ENCODE data around the gene PLB1. TPM values are rescaled to one million over a fixed set of nuclear protein-coding genes. Genes with fewer than 3 reads are reported as not detected.

Gene PLB1
- total RNA-seq, 1 donor from 2014 or later = not detected

- no peaks in the 10 kb centered on the region for H3K36me3 Mint-ChIP-seq (ENCODE audit: unreplicated experiment)
- no peak overlapping the region for H3K27ac Mint-ChIP-seq (ENCODE audit: unreplicated experiment)
- H3K4me1 Mint-ChIP-seq (ENCODE audit: low read depth, unreplicated experiment) = no peaks in the 10 kb centered on the region
- TF ChIP-seq CTCF (IDR thresholded peaks at IDR 0.05; ENCODE audit: partially characterized antibody, unreplicated experiment) = no peak
- H3K9me3 Mint-ChIP-seq (ENCODE audit: unreplicated experiment) = no peaks in the 10 kb centered on the region
- peaks cover 2% of the 10 kb centered on the region for H3K27me3 Mint-ChIP-seq (ENCODE audit: unreplicated experiment)
- H3K4me3 Mint-ChIP-seq (ENCODE audit: unreplicated experiment) = no peak overlapping the region
- no peak for DNase-seq
These were observed 106.3 kb downstream of the PLB1 start for GRCh38 chr2:28602136-28602660.

- no peak for DNase-seq
- no peaks in the 10 kb centered on the region for H3K9me3 Mint-ChIP-seq (ENCODE audit: unreplicated experiment)
- TF ChIP-seq CTCF (IDR thresholded peaks at IDR 0.05; ENCODE audit: partially characterized antibody, unreplicated experiment) = no peak
- H3K4me1 Mint-ChIP-seq (ENCODE audit: low read depth, unreplicated experiment) = peaks cover 4% of the 10 kb centered on the region
- no peak overlapping the region for H3K4me3 Mint-ChIP-seq (ENCODE audit: unreplicated experiment)
- H3K36me3 Mint-ChIP-seq (ENCODE audit: unreplicated experiment) = no peaks in the 10 kb centered on the region
- peaks cover 2% of the 10 kb centered on the region for H3K27me3 Mint-ChIP-seq (ENCODE audit: unreplicated experiment)
- no peak overlapping the region for H3K27ac Mint-ChIP-seq (ENCODE audit: unreplicated experiment)
These were observed 107.1 kb downstream of the PLB1 start for GRCh38 chr2:28602751-28603639.

GRCh38 chr2:28603821-28604220 is 108.0 kb downstream of the PLB1 start:
- no peak overlapping the region for H3K4me3 Mint-ChIP-seq (ENCODE audit: unreplicated experiment)

GRCh38 chr2:28604284-28604843 is 108.5 kb downstream of the PLB1 start:
- peaks cover 3% of the 10 kb centered on the region for H3K9me3 Mint-ChIP-seq (ENCODE audit: unreplicated experiment)
- H3K27me3 Mint-ChIP-seq (ENCODE audit: unreplicated experiment) = peaks cover 4% of the 10 kb centered on the region
- no peak for DNase-seq
- no peak for TF ChIP-seq CTCF (IDR thresholded peaks at IDR 0.05; ENCODE audit: partially characterized antibody, unreplicated experiment)
- no peak overlapping the region for H3K4me3 Mint-ChIP-seq (ENCODE audit: unreplicated experiment)
- peaks cover 12% of the 10 kb centered on the region for H3K4me1 Mint-ChIP-seq (ENCODE audit: low read depth, unreplicated experiment)
- no peak overlapping the region for H3K27ac Mint-ChIP-seq (ENCODE audit: unreplicated experiment)
- H3K36me3 Mint-ChIP-seq (ENCODE audit: unreplicated experiment) = no peaks in the 10 kb centered on the region

More at GRCh38 chr2:28603821-28604220, 108.0 kb downstream of the PLB1 start:
- Mint-ChIP-seq H3K4me1 (ENCODE audit: low read depth, unreplicated experiment) (peaks cover 10% of the 10 kb centered on the region), H3K36me3 (ENCODE audit: unreplicated experiment) (no peaks in the 10 kb centered on the region), H3K27me3 (ENCODE audit: unreplicated experiment) (peaks cover 4% of the 10 kb centered on the region), H3K9me3 (ENCODE audit: unreplicated experiment) (peaks cover 3% of the 10 kb centered on the region), H3K27ac (ENCODE audit: unreplicated experiment) (no peak overlapping the region)
- no peak for TF ChIP-seq CTCF (IDR thresholded peaks at IDR 0.05; ENCODE audit: partially characterized antibody, unreplicated experiment)
- no peak for DNase-seq

Measured in glutamatergic neuron (in vitro differentiated cells).